Mesendoderm (in vitro differentiated cells): ENCODE results near the gene MDM2.
"Not testable (repeated sequence)": the region's sequence is repeated elsewhere in the genome, so short reads cannot be mapped to it uniquely, and the experiment has no call there.

Experiments
- DNase-seq: peaks from one replicate; pipeline ENCODE4 v3.0.0; 2013
- H2AK5ac ChIP-seq: 2 replicates; pipeline ENCODE4 v1.6.1; 2013; ENCODE audit warnings: low read length, inconsistent platforms
- H2BK120ac ChIP-seq: 2 replicates; pipeline ENCODE4 v1.6.1; 2013; ENCODE audit warnings: low read depth, mild to moderate bottlenecking, low read length, moderate library complexity, mixed read lengths
- H2BK15ac ChIP-seq: replicated peaks from 2 replicates; pipeline ENCODE4 v1.6.1; 2013; ENCODE audit warnings: low read depth, mild to moderate bottlenecking, moderate library complexity
- H2BK5ac ChIP-seq: 2 replicates; pipeline ENCODE4 v1.6.1; 2013; ENCODE audit warnings: low read length, inconsistent platforms
- H3K18ac ChIP-seq: 2 replicates; pipeline ENCODE4 v1.6.1; 2013; ENCODE audit warnings: mild to moderate bottlenecking, low read length, mixed read lengths
- H3K23ac ChIP-seq: one replicate; pipeline ENCODE4 v1.6.1; 2013; ENCODE audit warnings: low read length
- H3K27ac ChIP-seq: 2 replicates; pipeline ENCODE4 v1.5.1; 2013; ENCODE audit warnings: low read depth, mild to moderate bottlenecking, inconsistent platforms, low read length, moderate library complexity
- H3K27me3 ChIP-seq: 2 replicates; pipeline ENCODE4 v1.6.1; 2013; ENCODE audit warnings: low read length, control low read depth, mild to moderate bottlenecking, inconsistent platforms; ENCODE audit not compliant: insufficient read depth, poor library complexity
- H3K36me3 ChIP-seq: 2 replicates; pipeline ENCODE4 v1.6.1; 2013; ENCODE audit warnings: low read length, inconsistent platforms; ENCODE audit not compliant: control insufficient read depth, insufficient read depth
- H3K4ac ChIP-seq: one replicate; pipeline ENCODE4 v1.6.1; 2013; ENCODE audit warnings: low read depth, mild to moderate bottlenecking, low read length, moderate library complexity
- H3K4me1 ChIP-seq: 2 replicates; pipeline ENCODE4 v1.6.1; 2013; ENCODE audit warnings: low read depth, low read length, inconsistent platforms; ENCODE audit not compliant: control insufficient read depth
- H3K4me2 ChIP-seq: 2 replicates; pipeline ENCODE4 v1.6.1; 2013; ENCODE audit warnings: low read length
- H3K4me3 ChIP-seq: 2 replicates; pipeline ENCODE4 v1.5.1; 2013; ENCODE audit warnings: mild to moderate bottlenecking, low read length
- H3K56ac ChIP-seq: one replicate; pipeline ENCODE4 v1.6.1; 2013; ENCODE audit warnings: low read length
- H3K79me1 ChIP-seq: 2 replicates; pipeline ENCODE4 v1.6.1; 2013; ENCODE audit warnings: low read length, inconsistent platforms
- H3K79me2 ChIP-seq: 2 replicates; pipeline ENCODE4 v1.6.1; 2013; ENCODE audit warnings: mild to moderate bottlenecking, low read length; ENCODE audit not compliant: control insufficient read depth, insufficient read depth
- H3K9ac ChIP-seq: 2 replicates; pipeline ENCODE4 v1.6.1; 2013; ENCODE audit warnings: low read length, inconsistent platforms
- H4K5ac ChIP-seq: one replicate; pipeline ENCODE4 v1.6.1; 2013; ENCODE audit warnings: low read length
- H4K8ac ChIP-seq: one replicate; pipeline ENCODE4 v1.6.1; 2013; ENCODE audit warnings: low read depth, mild to moderate bottlenecking, control low read depth, low read length, moderate library complexity
- WGBS: extraction: QIAGEN DNeasy Blood & Tissue Kit; methylation state at CpG from one replicate; pipeline ENCODE4 v1.1.7; 2013; ENCODE audit warnings: low lambda C conversion rate, missing lambda C conversion rate; ENCODE audit not compliant: insufficient coverage; ENCODE audit errors: extremely low coverage; 5-methylcytosine and 5-hydroxymethylcytosine counted together

Gene MDM2

DNA sequence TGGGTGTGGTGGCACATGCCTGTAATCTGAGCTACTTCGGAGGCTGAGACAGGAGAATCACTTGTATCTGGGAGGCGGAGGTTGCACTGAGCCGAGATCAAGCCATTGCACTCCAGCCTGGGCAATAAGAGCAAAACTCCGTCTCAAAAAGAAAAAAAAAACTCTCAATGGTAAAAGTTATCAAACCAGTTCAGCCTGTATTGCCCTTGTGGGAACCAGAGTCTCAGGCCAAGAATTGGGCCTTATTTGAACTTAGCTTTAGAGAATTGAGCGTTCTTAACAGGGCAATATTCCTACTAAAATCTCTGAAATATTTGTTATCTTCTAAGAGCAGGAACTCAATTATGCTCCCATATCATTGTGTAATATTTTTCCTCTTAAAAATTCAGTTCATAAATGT lies 7.7 kb upstream of the MDM2 start:
- Histone ChIP-seq H2BK120ac (no peak overlapping the region), H3K56ac (no peak overlapping the region), H3K27ac (no peak overlapping the region), H3K27me3 (no peaks in the 10 kb centered on the region), H3K9ac (no peak overlapping the region), H4K5ac (no peak overlapping the region), H2BK15ac (no peak overlapping the region), H3K18ac (no peak overlapping the region), H3K4me2 (no peak overlapping the region), H3K79me1 (no peaks in the 10 kb centered on the region), H3K23ac (no peak overlapping the region), H3K79me2 (no peaks in the 10 kb centered on the region), H3K36me3 (no peaks in the 10 kb centered on the region), H2AK5ac (no peak overlapping the region), H3K4me3 (no peak overlapping the region), H3K4me1 (peaks cover 6% of the 10 kb centered on the region), H4K8ac (no peak overlapping the region), H2BK5ac (no peak overlapping the region), H3K4ac (no peak overlapping the region)
- no peak for DNase-seq
- WGBS, result no CpG with 5 or more reads among the region's 5 CpGs

DNA sequence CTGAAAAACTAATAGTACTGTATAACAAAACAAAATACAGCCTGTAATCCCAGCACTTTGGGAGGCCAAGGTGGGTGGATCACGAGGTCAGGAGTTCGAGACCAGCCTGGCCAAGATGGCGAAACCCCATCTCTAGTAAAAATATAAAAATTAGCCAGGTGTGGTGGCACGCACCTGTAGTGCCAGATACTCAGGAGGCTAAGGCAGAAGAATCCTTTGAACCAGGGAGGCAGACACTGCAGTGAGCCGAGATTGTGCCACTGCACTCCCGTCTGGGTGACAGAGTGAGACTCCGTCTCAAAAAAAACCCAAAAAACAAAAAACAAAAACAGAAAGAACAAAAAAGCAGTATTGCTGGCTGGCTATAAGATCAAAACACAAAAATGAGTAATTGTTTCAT lies 6.9 kb upstream of the MDM2 start:
- not testable (repeated sequence) for H3K9ac ChIP-seq, H3K79me1 ChIP-seq, H3K79me2 ChIP-seq, H3K4me1 ChIP-seq, H2BK5ac ChIP-seq, H4K5ac ChIP-seq, H3K56ac ChIP-seq, H3K27me3 ChIP-seq, H3K4me2 ChIP-seq, H2BK15ac ChIP-seq, H3K27ac ChIP-seq, H3K18ac ChIP-seq, DNase-seq, H3K36me3 ChIP-seq, H2BK120ac ChIP-seq, H3K4me3 ChIP-seq, H3K4ac ChIP-seq, H3K23ac ChIP-seq, H4K8ac ChIP-seq, H2AK5ac ChIP-seq
- no CpG with 5 or more reads among the region's 7 CpGs for WGBS

DNA sequence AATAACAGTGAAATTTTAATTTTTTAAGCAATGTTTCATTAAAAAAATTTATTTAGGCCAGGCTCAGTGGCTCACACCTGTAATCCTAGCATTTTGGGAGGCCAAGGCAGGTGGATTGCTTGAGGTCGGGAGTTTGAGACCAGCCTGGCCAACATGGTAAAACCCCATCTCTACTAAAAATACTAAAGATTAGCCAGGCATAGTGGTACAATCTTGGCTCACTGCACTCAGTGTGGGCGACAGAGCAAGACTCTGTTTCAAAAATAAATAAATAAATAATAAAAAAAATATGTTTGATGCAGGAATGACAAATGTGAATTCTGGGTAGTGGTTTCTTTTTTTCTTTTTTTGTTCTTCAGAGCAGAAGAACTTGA lies 5.6 kb upstream of the MDM2 start:
- not testable (repeated sequence) for H3K4ac ChIP-seq, H3K4me1 ChIP-seq, H3K79me1 ChIP-seq, H3K79me2 ChIP-seq, H2BK5ac ChIP-seq, H3K27me3 ChIP-seq, H2BK15ac ChIP-seq, H2AK5ac ChIP-seq, H3K4me3 ChIP-seq, H3K4me2 ChIP-seq, H3K56ac ChIP-seq, H4K8ac ChIP-seq, H3K23ac ChIP-seq, H3K27ac ChIP-seq, H4K5ac ChIP-seq, H3K18ac ChIP-seq, H3K36me3 ChIP-seq, H2BK120ac ChIP-seq, DNase-seq, H3K9ac ChIP-seq
- WGBS, result no CpG with 5 or more reads among the region's 2 CpGs

DNA sequence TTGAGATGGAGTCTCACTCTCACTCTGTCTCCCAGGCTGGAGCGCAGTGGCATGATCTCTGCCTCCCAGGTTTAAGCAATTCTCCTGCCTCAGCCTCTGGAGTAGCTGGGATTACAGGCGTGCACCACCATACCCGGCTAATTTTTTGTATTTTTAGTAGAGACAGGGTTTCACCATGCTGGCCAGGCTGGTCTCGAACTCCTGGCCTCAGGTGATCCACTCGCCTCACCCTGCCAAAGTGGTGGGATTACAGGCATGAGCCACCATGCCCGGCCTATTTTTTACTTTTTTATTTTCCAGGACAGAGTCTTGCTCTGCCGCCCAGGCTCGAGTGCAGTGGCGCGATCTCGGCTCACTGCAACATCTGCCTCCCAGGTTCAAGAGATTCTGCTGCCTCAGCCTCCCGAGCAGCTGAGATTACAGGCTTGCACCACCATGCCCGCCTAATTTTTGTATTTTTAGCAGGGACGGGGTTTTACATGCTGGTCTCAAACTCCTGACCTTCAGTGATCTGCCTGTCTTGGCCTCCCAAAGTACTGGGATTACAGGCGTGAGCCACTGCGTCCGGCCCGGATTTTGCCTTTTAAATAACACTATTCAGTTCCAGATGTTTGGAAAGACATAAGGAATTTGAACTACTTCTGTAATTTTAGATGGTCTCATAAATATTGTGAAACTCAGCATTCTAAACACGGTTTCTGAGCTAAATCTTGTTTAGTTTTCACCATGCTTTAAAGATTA lies 4.9 kb upstream of the MDM2 start:
- not testable (repeated sequence) for H3K9ac ChIP-seq, H3K27me3 ChIP-seq, H3K27ac ChIP-seq, H3K56ac ChIP-seq, H4K8ac ChIP-seq, H3K4me2 ChIP-seq, H4K5ac ChIP-seq, H3K18ac ChIP-seq, H3K4me1 ChIP-seq, DNase-seq, H3K4ac ChIP-seq, H2AK5ac ChIP-seq, H2BK120ac ChIP-seq, H2BK15ac ChIP-seq, H3K23ac ChIP-seq, H3K36me3 ChIP-seq, H3K79me1 ChIP-seq, H3K79me2 ChIP-seq, H3K4me3 ChIP-seq, H2BK5ac ChIP-seq
- no CpG with 5 or more reads among the region's 19 CpGs for whole genome bisulfite sequencing

DNA sequence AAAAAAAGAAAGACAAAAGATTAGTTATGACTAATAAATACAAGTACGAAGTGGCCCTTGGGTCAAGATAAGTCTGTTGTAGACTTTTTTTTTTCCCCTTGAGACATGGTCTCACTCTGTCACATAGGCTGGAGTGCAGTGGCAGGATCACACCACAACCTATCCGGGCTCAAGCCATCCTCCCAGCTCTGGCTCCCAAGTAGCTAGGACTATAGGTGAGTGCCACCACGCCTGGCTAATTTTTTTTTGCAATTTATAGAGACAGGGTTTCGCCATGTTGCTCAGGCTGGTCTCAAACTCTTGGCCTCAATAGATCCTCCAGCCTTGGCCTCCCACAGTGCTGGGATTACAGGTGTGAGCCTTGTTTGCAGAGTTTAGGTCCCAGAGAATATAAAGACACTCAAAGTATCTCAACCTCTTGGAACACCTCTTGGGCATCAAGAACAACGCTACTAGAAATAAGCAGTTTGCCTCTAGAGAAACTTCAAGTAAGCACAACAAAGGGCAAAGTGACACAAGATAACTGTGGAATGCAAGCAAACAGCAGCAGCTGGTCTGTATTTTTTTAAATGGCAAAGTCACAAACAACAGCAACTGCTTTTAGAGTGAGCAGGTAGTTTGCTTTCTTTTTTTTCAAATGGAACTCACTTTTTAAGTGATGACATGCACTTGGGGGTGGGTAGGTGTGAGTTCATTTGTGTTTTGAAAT lies 3.9 kb upstream of the MDM2 start:
- Histone ChIP-seq H2BK5ac (no peak overlapping the region), H3K4ac (no peak overlapping the region), H3K79me2 (peaks cover 4% of the 10 kb centered on the region), H3K27me3 (no peaks in the 10 kb centered on the region), H2BK15ac (no peak overlapping the region), H3K4me1 (peaks cover 6% of the 10 kb centered on the region), H3K27ac (no peak overlapping the region), H3K18ac (no peak overlapping the region), H2AK5ac (no peak overlapping the region), H3K23ac (no peak overlapping the region), H3K4me3 (no peak overlapping the region), H3K9ac (no peak overlapping the region), H4K8ac (no peak overlapping the region), H3K56ac (no peak overlapping the region), H3K79me1 (no peaks in the 10 kb centered on the region), H4K5ac (no peak overlapping the region), H3K4me2 (no peak overlapping the region), H3K36me3 (no peaks in the 10 kb centered on the region), H2BK120ac (no peak overlapping the region)
- WGBS, result no CpG with 5 or more reads among the region's 5 CpGs
- DNase-seq, result peak; percentile 52
